HepG2 (cell line): ENCODE results near the gene IGSF8.

ENCODE experiments used
- ATF2 ChIP-seq: sonication (generic); formaldehyde crosslinking; IDR thresholded peaks from 2 replicates; pipeline ENCODE4 v1.4.0; 2020; ENCODE audit warnings: missing genetic modification reagents
- ATF3 ChIP-seq: sonication (generic); formaldehyde crosslinking; IDR thresholded peaks from 2 replicates; pipeline ENCODE4 v1.4.0; 2020; ENCODE audit warnings: missing genetic modification reagents
- CREB1 ChIP-seq, 2 experiments: fragments of 450-650 bp in 1 of 2; IDR thresholded peaks; 2 replicates each; pipeline ENCODE4 v1.6.1; 2016 to 2017; ENCODE audit warnings: control low read depth in 1 of 2, mild to moderate bottlenecking in 1 of 2, missing compliant biosample characterization in 1 of 2, missing genetic modification characterization in 1 of 2
- CTCF ChIP-seq: sonication (generic); formaldehyde crosslinking; IDR thresholded peaks from 2 replicates; pipeline ENCODE4 v1.5.0; 2020; ENCODE audit warnings: mild to moderate bottlenecking, missing genetic modification reagents, moderate library complexity
- FOSL2 ChIP-seq: sonication (generic); formaldehyde crosslinking; IDR thresholded peaks from 2 replicates; pipeline ENCODE4 v1.4.0; 2020; ENCODE audit warnings: missing genetic modification reagents
- GABPA ChIP-seq, 2 experiments: IDR thresholded peaks; 2 replicates each; pipeline ENCODE4 v1.6.1; 2011 to 2016; ENCODE audit warnings: low read depth in 2 of 2, low read length in 1 of 2, missing biosample characterization in 1 of 2, missing genetic modification characterization in 1 of 2
- GRHL1 ChIP-seq: sonication (generic); formaldehyde crosslinking; conservative IDR thresholded peaks from 2 replicates; pipeline ENCODE4 v1.8.0; 2022; ENCODE audit warnings: missing genetic modification reagents
- HOMEZ ChIP-seq: IDR thresholded peaks from 2 replicates; pipeline ENCODE4 v1.6.1; 2016; ENCODE audit warnings: low read depth
- PAWR ChIP-seq: sonication (generic); formaldehyde crosslinking; IDR thresholded peaks from 2 replicates; pipeline ENCODE4 v1.4.0; 2020; ENCODE audit warnings: missing genetic modification reagents, mild to moderate bottlenecking, borderline replicate concordance
- POLR2A ChIP-seq, 2 experiments: IDR thresholded peaks; 2 replicates each; pipeline ENCODE4 v1.6.1; 2011; ENCODE audit warnings: low read depth in 2 of 2, low read length in 2 of 2, mild to moderate bottlenecking in 1 of 2, moderate library complexity in 1 of 2; ENCODE audit not compliant: insufficient read depth in 1 of 2
- POLR2AphosphoS5 ChIP-seq: IDR thresholded peaks from 2 replicates; pipeline ENCODE4 v1.6.1; 2012; ENCODE audit warnings: low read depth, low read length
- RFX5 ChIP-seq: IDR thresholded peaks from 2 replicates; pipeline ENCODE4 v1.6.1; 2011; ENCODE audit warnings: low read depth, low read length, improper control_type of control experiment
- ZNF136 ChIP-seq: sonication (generic); formaldehyde crosslinking; IDR thresholded peaks from 2 replicates; pipeline ENCODE4 v1.8.1; 2022; ENCODE audit warnings: low read depth, mild to moderate bottlenecking, moderate library complexity, missing genetic modification reagents
- ZNF224 ChIP-seq: sonication (generic); formaldehyde crosslinking; IDR thresholded peaks from 2 replicates; pipeline ENCODE4 v1.5.0; 2020; ENCODE audit warnings: mild to moderate bottlenecking, missing genetic modification reagents

- no peak for TF ChIP-seq POLR2A (IDR thresholded peaks at IDR 0.05; ENCODE audit: insufficient read depth in 1 of 2, low read depth in 2 of 2, low read length in 2 of 2)
- no peak for TF ChIP-seq GRHL1
- TF ChIP-seq ATF2 (CRISPR knock-in tag), result no peak
- TF ChIP-seq GABPA (IDR thresholded peaks at IDR 0.05; ENCODE audit: low read depth, low read length), result no peak
- TF ChIP-seq GABPA (CRISPR knock-in tag; IDR thresholded peaks at IDR 0.05; ENCODE audit: low read depth), result no peak
- no peak for TF ChIP-seq FOSL2 (CRISPR knock-in tag)
- no peak for TF ChIP-seq CTCF (CRISPR knock-in tag)
- TF ChIP-seq PAWR, result no peak
- no peak for TF ChIP-seq POLR2AphosphoS5
- no peak for TF ChIP-seq ZNF224 (CRISPR knock-in tag)
- TF ChIP-seq RFX5, result no peak
- no peak for TF ChIP-seq HOMEZ (CRISPR knock-in tag)
- TF ChIP-seq ATF3, result no peak
- no peak for TF ChIP-seq ZNF136
- TF ChIP-seq CREB1 (IDR thresholded peaks at IDR 0.05), result no peak
- TF ChIP-seq CREB1 (CRISPR knock-in tag; IDR thresholded peaks at IDR 0.05), result no peak
Measured at GRCh38 chr1:160103658-160104408, 5.4 kb upstream of the IGSF8 start.
